GM15510 (cell line): ENCODE data around the gene HDDC3.

ENCODE experiments used
- POLR2A ChIP-seq: IDR thresholded peaks from 3 replicates; pipeline ENCODE4 v1.6.1; 2011; ENCODE audit warnings: borderline replicate concordance; ENCODE audit not compliant: insufficient read length; ENCODE audit errors: extremely low read depth

Gene HDDC3

DNA sequence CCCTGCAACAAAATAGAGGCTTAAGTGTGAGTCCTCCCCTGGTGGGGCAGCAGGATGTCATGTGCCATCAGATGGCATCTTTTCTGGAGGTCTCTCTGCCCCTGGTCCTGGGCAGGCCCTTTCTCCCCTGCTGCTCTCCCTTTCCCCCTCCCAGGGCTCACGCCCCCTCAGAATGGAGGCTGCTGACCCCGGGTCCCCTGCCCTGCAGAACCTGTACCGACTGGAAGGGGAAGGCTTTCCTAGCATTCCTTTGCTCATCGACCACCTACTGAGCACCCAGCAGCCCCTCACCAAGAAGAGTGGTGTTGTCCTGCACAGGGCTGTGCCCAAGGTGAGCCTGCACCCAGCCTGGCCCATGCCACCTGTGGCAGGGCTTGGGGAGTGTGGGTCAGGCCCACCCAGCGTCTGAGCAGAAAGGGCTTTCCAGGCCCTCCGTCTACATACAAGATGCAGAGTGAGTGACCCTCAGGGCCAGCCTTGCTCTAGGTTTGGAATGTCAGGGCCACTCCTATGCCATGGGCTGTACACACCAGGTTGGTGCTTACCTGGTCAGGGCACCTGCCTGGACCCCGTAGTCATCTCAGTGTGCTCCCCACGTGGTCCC, 40.9 kb downstream of the HDDC3 start:
- no peak for TF ChIP-seq POLR2A

GRCh38 chr15:90890839-90891238, 41.5 kb downstream of the HDDC3 start:
- TF ChIP-seq POLR2A, result no peak

- TF ChIP-seq POLR2A, result no peak
Observed at GRCh38 chr15:90889736-90890456, 42.5 kb downstream of the HDDC3 start.

DNA sequence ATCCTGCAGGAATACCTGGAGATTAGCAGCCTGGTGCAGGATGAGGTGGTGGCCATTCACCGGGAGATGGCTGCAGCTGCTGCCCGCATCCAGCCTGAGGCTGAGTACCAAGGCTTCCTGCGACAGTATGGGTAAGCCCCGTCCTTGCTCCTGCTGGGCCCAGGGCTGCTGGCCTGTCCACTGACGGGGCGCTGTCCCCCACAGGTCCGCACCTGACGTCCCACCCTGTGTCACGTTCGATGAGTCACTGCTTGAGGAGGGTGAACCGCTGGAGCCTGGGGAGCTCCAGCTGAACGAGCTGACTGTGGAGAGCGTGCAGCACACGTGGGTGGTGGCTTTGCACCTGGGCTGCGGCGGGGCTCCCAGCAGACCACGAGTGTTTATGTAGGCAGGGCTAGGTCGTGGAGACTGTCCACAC, 43.0 kb downstream of the HDDC3 start:
- no peak for TF ChIP-seq POLR2A

- TF ChIP-seq POLR2A, result no peak
Observed at GRCh38 chr15:90887037-90887481, 45.3 kb downstream of the HDDC3 start.

- TF ChIP-seq POLR2A, result no peak
Observed at GRCh38 chr15:90886291-90886614, 46.1 kb downstream of the HDDC3 start.

DNA sequence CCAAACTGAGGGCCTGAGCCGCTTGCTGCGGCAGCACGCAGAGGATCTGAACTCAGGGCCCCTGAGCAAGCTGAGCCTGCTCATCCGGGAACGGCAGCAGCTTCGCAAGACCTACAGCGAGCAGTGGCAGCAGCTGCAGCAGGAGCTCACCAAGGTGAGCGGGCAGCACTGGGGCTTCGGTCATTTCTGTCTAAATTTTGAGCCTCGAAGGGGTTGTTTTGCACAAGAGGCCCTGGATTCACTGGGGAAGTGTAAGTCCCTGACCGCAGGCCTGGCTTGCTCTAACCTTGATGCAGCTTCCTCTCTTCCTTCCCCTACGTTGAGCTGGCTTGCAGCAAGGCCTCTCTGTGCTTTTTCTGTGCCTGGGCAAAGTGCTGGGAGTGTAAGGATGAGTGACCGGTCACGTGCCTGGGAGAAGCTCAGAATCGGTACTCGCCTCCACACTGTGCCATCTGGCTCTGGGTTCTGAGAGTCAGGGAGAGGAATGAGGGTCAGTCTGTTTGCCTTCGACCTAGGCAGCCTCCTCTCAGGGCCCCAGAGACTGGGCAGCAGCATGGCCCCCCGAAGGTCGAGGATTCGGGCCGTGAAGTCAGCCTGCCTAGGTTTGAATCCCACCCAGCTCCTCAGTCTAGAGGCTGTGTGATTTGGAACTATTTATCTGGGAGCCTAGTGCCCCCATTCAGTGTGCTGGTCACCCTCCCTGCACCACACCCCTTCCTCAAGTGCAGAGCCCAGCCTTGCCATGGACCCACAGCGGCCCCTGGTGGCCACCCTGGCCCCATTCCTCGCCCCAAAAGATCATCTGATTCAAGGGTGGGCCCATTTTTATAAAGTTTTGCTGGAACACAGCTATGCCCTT, 46.7 kb downstream of the HDDC3 start:
- TF ChIP-seq POLR2A, result no peak

- TF ChIP-seq POLR2A, result no peak
Observed at GRCh38 chr15:90884719-90885431, 47.5 kb downstream of the HDDC3 start.

DNA sequence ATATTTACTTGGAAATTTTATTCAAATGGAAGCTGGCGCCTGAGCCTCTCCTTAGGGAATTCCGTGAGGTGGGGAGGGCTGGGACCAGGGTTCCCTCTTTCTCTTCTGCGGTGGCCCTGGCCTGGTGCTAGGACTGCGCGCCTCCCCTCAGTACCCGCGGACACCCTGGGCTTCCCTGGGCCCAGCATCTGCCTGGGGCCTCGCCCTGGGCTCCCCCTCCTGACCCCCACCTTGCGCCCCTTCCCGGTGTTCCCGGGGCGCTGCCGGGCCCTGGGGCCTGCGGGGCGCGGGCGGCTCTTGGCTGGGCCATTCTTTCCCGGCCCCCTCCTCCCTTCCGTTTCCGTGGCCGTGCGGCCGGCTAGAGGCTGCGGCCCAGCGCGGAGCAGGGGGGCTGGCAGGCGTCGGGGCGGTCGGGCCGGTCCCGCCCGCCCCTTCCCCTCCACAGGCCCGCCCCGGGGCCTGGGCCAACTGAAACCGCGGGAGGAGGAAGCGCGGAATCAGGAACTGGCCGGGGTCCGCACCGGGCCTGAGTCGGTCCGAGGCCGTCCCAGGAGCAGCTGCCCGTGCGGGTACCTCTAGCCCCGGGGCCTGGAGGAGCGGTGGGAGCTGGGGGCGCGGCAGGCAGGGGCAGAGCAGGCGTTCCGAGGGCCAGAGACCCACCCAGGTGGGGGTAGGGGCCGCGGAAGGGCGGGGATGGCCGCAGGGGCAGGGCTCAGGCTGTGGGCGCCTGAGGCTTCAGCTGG, 48.2 kb downstream of the HDDC3 start, which contains the start of gene FES:
Gene FES, plus strand, starts transcription at position 529 of the 743 bp plus-strand sequence. CDS start 542 bp downstream, outside the sequence.
- peak; percentile 52 for TF ChIP-seq POLR2A

DNA sequence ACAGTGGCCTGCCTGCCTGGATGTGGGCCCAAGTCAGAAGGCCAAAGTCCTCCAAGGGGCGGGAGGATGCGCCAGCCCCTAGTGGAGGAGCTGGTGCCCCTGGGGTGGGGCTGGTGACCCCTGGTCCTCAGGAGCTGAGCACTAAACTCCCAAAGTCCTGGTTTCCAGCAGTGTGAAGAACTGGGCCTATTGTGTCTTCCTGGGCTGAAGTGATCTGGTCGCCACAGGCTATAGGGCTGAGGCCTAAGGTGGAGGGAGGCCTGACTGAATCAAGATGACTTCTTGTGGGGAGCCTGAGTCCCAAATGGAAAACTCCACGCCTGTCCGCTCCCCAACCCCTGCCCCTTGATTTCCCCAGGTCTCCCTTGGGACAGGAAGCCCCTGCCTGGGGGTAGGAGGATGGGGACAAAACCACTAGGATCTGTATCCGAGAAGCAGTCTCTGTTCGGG, 48.8 kb downstream of the HDDC3 start:
- no peak for TF ChIP-seq POLR2A

DNA sequence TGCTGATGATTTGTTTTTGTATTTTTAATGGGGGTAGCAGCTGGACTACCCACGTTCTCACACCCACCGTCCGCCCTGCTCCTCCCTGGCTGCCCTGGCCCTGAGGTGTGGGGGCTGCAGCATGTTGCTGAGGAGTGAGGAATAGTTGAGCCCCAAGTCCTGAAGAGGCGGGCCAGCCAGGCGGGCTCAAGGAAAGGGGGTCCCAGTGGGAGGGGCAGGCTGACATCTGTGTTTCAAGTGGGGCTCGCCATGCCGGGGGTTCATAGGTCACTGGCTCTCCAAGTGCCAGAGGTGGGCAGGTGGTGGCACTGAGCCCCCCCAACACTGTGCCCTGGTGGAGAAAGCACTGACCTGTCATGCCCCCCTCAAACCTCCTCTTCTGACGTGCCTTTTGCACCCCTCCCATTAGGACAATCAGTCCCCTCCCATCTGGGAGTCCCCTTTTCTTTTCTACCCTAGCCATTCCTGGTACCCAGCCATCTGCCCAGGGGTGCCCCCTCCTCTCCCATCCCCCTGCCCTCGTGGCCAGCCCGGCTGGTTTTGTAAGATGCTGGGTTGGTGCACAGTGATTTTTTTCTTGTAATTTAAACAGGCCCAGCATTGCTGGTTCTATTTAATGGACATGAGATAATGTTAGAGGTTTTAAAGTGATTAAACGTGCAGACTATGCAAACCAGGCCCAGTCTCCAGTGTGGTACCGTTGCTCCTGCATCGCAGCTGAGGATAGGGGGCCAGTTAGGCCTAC, 49.4 kb downstream of the HDDC3 start:
- TF ChIP-seq POLR2A, result no peak

DNA sequence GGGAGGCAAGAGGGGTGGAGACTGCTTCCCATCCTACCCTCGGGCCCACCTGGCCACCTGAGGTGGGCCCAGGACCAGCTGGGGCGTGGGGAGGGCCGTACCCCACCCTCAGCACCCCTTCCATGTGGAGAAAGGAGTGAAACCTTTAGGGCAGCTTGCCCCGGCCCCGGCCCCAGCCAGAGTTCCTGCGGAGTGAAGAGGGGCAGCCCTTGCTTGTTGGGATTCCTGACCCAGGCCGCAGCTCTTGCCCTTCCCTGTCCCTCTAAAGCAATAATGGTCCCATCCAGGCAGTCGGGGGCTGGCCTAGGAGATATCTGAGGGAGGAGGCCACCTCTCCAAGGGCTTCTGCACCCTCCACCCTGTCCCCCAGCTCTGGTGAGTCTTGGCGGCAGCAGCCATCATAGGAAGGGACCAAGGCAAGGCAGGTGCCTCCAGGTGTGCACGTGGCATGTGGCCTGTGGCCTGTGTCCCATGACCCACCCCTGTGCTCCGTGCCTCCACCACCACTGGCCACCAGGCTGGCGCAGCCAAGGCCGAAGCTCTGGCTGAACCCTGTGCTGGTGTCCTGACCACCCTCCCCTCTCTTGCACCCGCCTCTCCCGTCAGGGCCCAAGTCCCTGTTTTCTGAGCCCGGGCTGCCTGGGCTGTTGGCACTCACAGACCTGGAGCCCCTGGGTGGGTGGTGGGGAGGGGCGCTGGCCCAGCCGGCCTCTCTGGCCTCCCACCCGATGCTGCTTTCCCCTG, 50.2 kb downstream of the HDDC3 start:
- TF ChIP-seq POLR2A, result no peak

DNA sequence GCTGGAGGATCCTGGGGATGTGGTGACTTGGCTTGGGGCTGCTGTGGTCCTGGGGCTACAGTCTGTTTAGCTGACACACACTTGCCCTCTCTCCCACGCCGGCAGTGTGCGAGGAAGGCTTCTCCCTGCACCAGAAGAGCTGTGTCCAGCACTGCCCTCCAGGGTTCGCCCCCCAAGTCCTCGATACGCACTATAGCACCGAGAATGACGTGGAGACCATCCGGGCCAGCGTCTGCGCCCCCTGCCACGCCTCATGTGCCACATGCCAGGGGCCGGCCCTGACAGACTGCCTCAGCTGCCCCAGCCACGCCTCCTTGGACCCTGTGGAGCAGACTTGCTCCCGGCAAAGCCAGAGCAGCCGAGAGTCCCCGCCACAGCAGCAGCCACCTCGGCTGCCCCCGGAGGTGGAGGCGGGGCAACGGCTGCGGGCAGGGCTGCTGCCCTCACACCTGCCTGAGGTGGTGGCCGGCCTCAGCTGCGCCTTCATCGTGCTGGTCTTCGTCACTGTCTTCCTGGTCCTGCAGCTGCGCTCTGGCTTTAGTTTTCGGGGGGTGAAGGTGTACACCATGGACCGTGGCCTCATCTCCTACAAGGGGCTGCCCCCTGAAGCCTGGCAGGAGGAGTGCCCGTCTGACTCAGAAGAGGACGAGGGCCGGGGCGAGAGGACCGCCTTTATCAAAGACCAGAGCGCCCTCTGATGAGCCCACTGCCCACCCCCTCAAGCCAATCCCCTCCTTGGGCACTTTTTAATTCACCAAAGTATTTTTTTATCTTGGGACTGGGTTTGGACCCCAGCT, 51.0 kb downstream of the HDDC3 start:
- no peak for TF ChIP-seq POLR2A
